C4-2B (cell line): ENCODE data around the gene CASKIN2.

Experiments
- H3K27ac ChIP-seq: fragments of 450-650 bp; 2 replicates; pipeline ENCODE4 v1.5.1; 2017
- ZFX ChIP-seq: fragments of 450-650 bp; IDR thresholded peaks from 2 replicates; pipeline ENCODE4 v1.6.1; 2017
- TF ChIP-seq, protein P1 (sequence below): fragments of 450-650 bp; conservative IDR thresholded peaks from 2 replicates; pipeline ENCODE4 v1.5.1; 2017; ENCODE audit warnings: mild to moderate bottlenecking

The CASKIN2 gene

DNA sequence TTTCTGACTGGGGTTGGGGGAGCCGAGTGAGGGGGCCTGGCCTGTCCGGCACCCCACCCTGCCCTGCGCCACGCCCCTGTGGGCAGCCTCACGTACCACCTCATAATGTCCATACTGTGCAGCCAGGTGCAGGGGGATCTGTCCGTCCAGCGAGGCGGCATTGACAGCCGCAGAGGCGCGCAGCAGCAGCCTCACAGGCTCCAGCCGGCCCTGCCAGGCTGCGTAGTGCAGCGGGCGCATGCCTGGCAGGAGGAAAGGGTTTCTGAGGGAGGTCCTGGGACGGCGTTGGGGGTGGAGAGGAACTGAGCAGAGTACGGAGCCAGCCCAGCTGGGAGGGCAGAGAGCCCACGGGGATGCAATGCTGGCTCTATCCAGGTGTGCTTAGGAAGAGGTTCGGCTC is 8.4 kb downstream of the CASKIN2 start:
- no peak overlapping the region for H3K27ac ChIP-seq
- no peak for TF ChIP-seq ZFX
- TF ChIP-seq, protein P1, sequence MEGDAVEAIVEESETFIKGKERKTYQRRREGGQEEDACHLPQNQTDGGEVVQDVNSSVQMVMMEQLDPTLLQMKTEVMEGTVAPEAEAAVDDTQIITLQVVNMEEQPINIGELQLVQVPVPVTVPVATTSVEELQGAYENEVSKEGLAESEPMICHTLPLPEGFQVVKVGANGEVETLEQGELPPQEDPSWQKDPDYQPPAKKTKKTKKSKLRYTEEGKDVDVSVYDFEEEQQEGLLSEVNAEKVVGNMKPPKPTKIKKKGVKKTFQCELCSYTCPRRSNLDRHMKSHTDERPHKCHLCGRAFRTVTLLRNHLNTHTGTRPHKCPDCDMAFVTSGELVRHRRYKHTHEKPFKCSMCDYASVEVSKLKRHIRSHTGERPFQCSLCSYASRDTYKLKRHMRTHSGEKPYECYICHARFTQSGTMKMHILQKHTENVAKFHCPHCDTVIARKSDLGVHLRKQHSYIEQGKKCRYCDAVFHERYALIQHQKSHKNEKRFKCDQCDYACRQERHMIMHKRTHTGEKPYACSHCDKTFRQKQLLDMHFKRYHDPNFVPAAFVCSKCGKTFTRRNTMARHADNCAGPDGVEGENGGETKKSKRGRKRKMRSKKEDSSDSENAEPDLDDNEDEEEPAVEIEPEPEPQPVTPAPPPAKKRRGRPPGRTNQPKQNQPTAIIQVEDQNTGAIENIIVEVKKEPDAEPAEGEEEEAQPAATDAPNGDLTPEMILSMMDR, result no peak

DNA sequence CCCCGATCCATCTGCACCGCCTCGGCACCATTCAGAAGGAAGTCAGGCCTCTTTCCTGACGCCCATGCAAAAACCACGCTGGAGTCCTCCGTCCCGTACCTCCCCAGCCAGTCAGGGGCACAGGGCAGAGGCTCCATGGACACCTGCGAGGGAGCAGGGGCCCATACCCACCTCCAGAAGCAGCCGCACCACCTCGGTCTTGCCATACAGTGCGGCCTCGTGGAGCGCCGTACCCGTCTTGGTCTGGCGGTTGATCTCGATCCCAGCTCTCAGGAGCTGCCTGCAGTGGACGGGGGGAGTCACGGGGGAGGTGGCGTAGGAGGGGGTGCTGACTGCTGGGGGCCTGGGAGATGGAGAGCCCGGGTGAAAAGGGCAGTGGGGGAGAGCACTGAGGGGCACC is 9.2 kb downstream of the CASKIN2 start:
- TF ChIP-seq ZFX, result no peak
- TF ChIP-seq, protein P1, result no peak
- H3K27ac ChIP-seq, result no peak overlapping the region

DNA sequence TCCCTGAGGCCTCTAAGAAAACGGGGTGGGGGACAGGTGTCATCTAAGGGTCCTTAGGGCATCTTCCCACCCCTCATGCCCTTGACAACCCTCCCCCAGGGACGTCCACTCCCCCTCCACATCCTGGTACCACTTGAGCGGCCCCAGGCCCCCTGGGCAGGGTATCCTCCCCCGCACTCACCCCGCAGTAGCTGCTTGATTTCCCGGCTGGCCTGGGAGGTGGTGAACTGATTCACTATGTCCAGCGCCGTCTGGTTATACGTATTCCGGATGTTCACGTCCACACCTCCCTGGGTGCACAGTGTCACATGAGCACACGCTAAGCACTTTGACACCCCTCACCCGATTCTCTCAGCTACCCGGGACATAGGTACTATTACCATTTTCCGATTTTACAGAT is 9.7 kb downstream of the CASKIN2 start:
- no peak overlapping the region for H3K27ac ChIP-seq
- TF ChIP-seq ZFX, result no peak
- TF ChIP-seq, protein P1, result no peak

DNA sequence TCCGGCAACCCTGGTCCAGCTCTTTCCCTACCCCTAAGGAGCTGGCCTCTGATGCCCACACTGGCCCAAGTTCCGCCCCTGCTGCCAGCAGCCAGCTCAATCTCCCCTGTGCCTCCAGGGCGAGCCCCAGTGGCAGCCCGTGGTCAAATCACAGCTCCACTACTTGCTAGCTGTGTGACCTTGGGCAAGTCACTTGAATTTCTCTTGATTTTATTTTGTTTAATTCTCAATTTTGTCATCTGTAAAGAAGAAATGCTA is 10.3 kb downstream of the CASKIN2 start:
- no peak overlapping the region for H3K27ac ChIP-seq
- TF ChIP-seq, protein P1, result no peak
- TF ChIP-seq ZFX, result no peak

DNA sequence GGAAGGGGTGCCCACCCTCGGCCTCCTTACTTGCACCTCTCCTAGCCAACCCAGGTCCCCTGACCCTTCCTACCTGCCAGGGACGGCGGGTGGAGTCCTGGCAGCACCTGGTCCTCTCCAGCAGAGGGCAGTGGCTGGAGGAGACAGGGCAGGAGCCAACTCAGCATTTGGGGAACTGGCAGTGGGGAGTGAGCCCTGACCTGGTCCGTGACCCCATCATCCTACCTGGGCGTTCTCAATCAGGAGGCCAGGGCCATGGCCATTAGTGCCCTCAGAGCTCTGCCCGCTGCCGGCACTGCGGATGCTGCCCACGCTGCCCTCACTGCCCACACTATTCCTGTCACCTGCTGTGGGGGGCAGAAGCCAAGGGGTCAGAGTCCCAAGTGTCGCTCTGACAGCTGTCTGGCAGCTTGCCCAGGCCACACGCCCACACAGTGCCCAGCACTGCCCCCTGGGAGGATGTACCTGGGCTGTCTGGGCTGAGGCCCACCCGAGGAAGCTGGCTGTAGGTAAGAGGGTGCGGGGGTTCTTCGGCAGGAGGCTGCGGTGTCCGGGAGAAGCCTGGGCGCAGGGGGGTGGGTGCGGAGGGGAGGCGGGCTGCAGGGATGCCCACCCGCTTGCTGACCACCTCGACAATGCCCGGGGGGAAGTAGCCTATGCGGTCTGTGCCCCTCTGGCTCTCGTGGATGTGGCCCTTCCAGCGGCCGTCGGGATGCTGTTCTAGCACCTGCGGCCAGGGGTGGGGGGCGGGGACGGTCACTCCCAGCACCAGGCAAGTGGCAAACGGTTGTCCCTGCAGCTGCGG is 10.8 kb downstream of the CASKIN2 start:
- TF ChIP-seq ZFX, result no peak
- TF ChIP-seq, protein P1, result peak; percentile 86
- no peak overlapping the region for H3K27ac ChIP-seq

DNA sequence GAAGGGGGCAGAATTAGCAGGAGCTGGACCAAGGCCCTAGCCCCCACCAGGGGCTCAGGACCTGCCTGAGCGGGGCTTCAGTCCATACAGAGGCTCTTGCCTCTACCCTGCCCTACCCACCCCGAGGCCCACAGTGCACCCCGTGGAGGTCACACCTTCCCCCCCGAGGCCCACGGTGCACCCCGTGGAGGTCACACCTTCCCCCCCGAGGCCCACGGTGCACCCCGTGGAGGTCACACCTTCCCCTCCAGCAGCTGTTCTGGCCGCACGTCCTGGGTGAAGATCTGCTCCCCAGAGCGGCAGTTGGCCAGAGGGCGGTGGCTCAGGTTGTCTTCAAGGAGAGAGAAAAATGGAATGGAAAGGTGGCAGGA is 11.4 kb downstream of the CASKIN2 start:
- TF ChIP-seq ZFX, result no peak
- TF ChIP-seq, protein P1, result no peak

DNA sequence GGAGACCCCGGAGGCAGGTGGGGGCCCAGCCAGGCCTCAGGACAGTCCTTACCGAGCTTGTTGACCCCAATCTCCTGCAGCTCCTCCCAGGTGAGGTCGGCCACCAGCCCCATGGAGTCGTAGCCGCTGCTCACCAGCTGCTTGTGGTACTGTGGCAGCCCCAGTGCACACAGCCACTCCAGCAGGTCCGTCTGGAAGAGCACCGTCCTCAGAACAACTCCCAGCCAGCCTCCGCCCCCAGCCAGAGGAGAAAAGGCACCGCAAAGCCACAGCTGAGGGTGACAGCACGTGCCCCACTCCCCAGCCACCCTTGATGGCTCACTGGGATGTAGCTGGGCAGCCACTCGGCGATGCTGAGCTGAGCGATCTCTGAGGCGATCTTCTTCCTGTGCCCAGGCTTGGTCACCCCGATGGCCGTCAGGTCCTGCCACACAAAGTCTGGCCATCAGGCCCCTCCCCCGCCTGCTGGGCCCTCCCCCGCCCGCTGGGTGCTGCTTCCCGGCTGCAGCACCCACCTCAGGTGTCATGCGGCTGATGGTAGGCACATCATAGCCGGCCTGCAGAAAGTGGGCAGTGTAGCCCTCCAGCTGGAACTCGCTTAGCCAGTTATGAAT is 11.9 kb downstream of the CASKIN2 start:
- H3K27ac ChIP-seq, result no peak overlapping the region
- no peak for TF ChIP-seq ZFX
- TF ChIP-seq, protein P1, result no peak

More for the DNA sequence above, 11.4 kb downstream of the CASKIN2 start:
- no peak overlapping the region for H3K27ac ChIP-seq
